ENCODE data around the gene ST6GALNAC5.

GRCh38 chr1:77039739-77040138, 172.5 kb downstream of the ST6GALNAC5 start:
- no peak for TF ChIP-seq CTCF (IDR thresholded peaks at IDR 0.05)
- TF ChIP-seq EZH2 (IDR thresholded peaks at IDR 0.05): no peak
- TF ChIP-seq EZH2phosphoT487 (IDR thresholded peaks at IDR 0.05): no peak
